HEK293T (cell line): ENCODE measurements around the gene CTNNB1.

ENCODE experiments used
- ELF4 ChIP-seq: fragments of 450-650 bp; IDR thresholded peaks from 2 replicates; pipeline ENCODE4 v1.6.1; 2017; ENCODE audit warnings: antibody characterized with exemption
- SUZ12 ChIP-seq: fragments of 450-650 bp; IDR thresholded peaks from 2 replicates; pipeline ENCODE4 v1.6.1; 2016; ENCODE audit warnings: mild to moderate bottlenecking
- TARDBP ChIP-seq: fragments of 450-650 bp; IDR thresholded peaks from 2 replicates; pipeline ENCODE4 v1.6.1; 2016

- TF ChIP-seq SUZ12 (no peak), TARDBP (no peak), ELF4 (no peak)
These were observed 48.0 kb downstream of the CTNNB1 start for GRCh38 chr3:41247055-41248004.
